Measurements from ENCODE around the gene PPDPF. TPM values are rescaled to one million over a fixed set of nuclear protein-coding genes. Genes with fewer than 3 reads are reported as not detected.

PPDPF gene
- polyA plus RNA-seq, 1 donor: 254 TPM

- peak; percentile 35 for DNase-seq (ENCODE audit: low read depth)
Observed at GRCh38 chr20:63537525-63538203, 17.1 kb downstream of the PPDPF start.

- no peak for DNase-seq (ENCODE audit: low read depth)
Observed at GRCh38 chr20:63538204-63539091, 17.9 kb downstream of the PPDPF start.

GRCh38 chr20:63539092-63539430 lies 18.5 kb downstream of the PPDPF start:
- DNase-seq (ENCODE audit: low read depth): no peak

GRCh38 chr20:63539441-63540370 lies 19.1 kb downstream of the PPDPF start:
- no peak for DNase-seq (ENCODE audit: low read depth)

GRCh38 chr20:63540417-63541186 lies 20.0 kb downstream of the PPDPF start:
- DNase-seq (ENCODE audit: low read depth): no peak

GRCh38 chr20:63541371-63541770 lies 20.8 kb downstream of the PPDPF start:
- DNase-seq (ENCODE audit: low read depth): no peak

GRCh38 chr20:63542031-63542559 lies 21.5 kb downstream of the PPDPF start:
- no peak for DNase-seq (ENCODE audit: low read depth)

GRCh38 chr20:63542696-63543095 lies 22.1 kb downstream of the PPDPF start:
- no peak for DNase-seq (ENCODE audit: low read depth)

GRCh38 chr20:63543131-63543530 lies 22.6 kb downstream of the PPDPF start:
- DNase-seq (ENCODE audit: low read depth): no peak

- no peak for DNase-seq (ENCODE audit: low read depth)
Observed at GRCh38 chr20:63543733-63544132, 23.2 kb downstream of the PPDPF start.

GRCh38 chr20:63544241-63544957 lies 23.8 kb downstream of the PPDPF start:
- DNase-seq (ENCODE audit: low read depth): no peak

- no peak for DNase-seq (ENCODE audit: low read depth)
Observed at GRCh38 chr20:63544958-63545516, 24.5 kb downstream of the PPDPF start.

- DNase-seq (ENCODE audit: low read depth): no peak
Observed at GRCh38 chr20:63545814-63546213, 25.2 kb downstream of the PPDPF start.

- DNase-seq (ENCODE audit: low read depth): no peak
Observed at GRCh38 chr20:63546256-63546955, 25.8 kb downstream of the PPDPF start.

- DNase-seq (ENCODE audit: low read depth): no peak
Observed at GRCh38 chr20:63546956-63547724, 26.6 kb downstream of the PPDPF start.

- no peak for DNase-seq (ENCODE audit: low read depth)
Observed at GRCh38 chr20:63547725-63548480, 27.3 kb downstream of the PPDPF start, which contains the start of gene SRMS. SRMS (minus strand) TSS chr20:63547749; CDS start chr20:63547463, 286 bp downstream.

GRCh38 chr20:63548542-63548941 lies 28.0 kb downstream of the PPDPF start:
- no peak for DNase-seq (ENCODE audit: low read depth)

GRCh38 chr20:63549019-63549418 lies 28.5 kb downstream of the PPDPF start:
- DNase-seq (ENCODE audit: low read depth): no peak
